NCI-H1694 treated with DMSO at 0.1 percent for 48 hours (cell line): ENCODE data around the gene DUSP28.
"Not testable (repeated sequence)": the region's sequence is repeated elsewhere in the genome, so short reads cannot be mapped to it uniquely, and the experiment has no call there.

Experiments used
- DNase-seq: peaks from one replicate; lab custom pipeline; 2025; lab: John Stamatoyannopoulos, UW

DUSP28 gene, protein sequence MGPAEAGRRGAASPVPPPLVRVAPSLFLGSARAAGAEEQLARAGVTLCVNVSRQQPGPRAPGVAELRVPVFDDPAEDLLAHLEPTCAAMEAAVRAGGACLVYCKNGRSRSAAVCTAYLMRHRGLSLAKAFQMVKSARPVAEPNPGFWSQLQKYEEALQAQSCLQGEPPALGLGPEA

DNA sequence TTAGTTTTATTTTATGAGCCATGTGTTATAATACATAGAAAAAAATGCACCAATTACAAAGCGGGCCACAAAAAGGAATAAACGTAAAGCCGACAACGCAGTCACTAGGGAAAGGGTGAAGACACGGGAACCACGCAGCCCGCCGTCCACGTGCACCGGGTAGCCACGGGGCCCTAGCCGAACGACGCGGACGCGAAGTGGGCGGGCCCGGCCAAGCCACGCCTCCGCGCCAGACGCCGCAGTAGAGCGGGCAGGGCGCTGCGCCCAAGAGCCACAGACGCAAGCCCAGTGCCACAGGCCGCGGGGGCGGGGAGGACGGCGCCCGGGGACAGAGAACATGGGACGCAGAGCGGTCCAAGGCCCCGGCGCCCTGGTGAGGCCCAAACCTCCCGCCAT, at the start of gene DUSP28:
DUSP28 (plus strand) TSS at position 274 of the 396 bp plus-strand sequence. CDS start 328 bp downstream, outside the sequence.
- peak; percentile 44 for DNase-seq

- no peak for DNase-seq
Observed at GRCh38 chr2:240510513-240511210, 49.5 kb upstream of the DUSP28 start.

- no peak for DNase-seq
Observed at GRCh38 chr2:240511351-240512108, 48.6 kb upstream of the DUSP28 start.

- no peak for DNase-seq
Observed at GRCh38 chr2:240512109-240512485, 48.1 kb upstream of the DUSP28 start.

GRCh38 chr2:240512666-240513535, 47.3 kb upstream of the DUSP28 start:
- no peak for DNase-seq

GRCh38 chr2:240513549-240514287, 46.4 kb upstream of the DUSP28 start:
- DNase-seq = peak; percentile 51

DNA sequence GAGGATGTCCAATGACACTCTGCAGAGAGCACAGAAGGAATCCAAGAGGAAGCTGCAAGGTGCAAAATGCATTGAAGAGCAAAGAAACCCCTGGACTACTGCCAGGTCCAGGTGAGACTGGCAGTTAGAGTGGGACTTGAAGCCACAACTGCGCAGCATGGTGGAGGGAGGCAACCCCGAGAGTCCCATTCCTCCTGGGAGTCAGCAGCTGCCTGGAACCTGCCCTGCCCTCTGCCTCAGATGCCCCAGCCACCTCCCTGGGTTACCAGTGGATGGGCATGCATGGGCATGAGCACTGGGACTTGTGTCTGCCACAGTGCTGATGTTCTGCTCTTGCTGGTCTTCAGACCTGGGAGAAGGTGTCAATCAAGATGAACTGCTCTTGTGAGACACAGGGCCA, 45.5 kb upstream of the DUSP28 start:
- no peak for DNase-seq

GRCh38 chr2:240517342-240517741, 42.8 kb upstream of the DUSP28 start:
- DNase-seq = no peak

DNA sequence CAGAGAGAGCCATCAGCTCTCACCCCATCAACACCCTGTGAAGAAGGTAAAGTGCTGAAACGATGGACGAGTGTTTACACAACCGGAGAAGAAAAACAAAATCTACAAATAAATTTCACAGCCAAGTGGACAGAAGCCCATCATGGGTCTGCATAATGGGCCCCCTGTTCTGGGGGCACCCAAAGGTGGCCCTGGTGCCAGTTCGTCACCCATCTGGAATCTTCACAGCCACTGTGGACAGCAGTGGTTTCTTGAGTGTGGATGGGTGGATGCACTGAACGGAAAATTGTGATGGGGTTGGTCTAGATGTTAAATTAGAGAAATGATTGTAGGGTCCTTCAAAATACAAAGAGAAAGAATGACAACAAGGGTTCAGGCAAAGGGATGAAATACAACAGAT, 41.2 kb upstream of the DUSP28 start:
- no peak for DNase-seq

GRCh38 chr2:240519396-240520129, 40.6 kb upstream of the DUSP28 start:
- DNase-seq = no peak

GRCh38 chr2:240520130-240520973, 39.8 kb upstream of the DUSP28 start:
- DNase-seq = no peak

DNA sequence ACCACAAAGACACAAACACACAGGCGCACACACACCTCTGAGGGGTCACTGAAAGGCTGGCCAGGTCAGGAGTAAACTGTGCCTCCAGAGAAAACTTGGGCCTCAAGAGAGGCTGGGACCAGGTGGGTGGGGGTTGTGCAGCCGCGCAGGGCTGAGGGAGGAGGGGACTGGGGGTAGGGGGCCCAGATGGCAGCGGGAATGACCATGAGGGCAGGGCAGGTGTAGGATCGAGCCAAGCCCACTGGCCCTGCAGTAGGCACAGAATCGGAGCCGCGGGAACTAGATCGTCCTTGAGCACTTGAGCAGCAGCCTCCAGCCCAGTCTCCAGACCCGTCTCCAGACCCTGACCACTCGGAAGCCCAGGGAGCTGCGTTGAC, 39.2 kb upstream of the DUSP28 start:
- DNase-seq = no peak

DNA sequence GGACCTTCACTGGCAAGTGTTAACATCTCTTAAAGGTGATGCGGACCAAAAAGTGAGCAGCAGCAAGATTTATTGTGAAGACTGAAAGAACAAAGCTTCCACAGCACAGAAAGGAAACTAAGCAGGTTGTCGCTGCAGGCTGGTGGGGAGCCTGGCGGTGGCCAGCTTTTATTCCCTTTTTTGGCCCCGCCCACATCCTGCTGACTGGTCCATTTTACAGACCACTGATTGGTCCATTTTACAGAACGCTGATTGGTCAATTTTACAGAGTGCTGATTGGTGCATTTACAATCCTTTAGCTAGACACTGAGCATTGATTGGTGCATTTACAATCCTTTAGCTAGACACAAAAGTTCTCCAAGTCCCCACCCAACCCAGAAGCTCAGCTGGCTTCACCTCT, 38.3 kb upstream of the DUSP28 start:
- DNase-seq = not testable (repeated sequence)

GRCh38 chr2:240522406-240522805, 37.8 kb upstream of the DUSP28 start:
- DNase-seq = no peak

DNA sequence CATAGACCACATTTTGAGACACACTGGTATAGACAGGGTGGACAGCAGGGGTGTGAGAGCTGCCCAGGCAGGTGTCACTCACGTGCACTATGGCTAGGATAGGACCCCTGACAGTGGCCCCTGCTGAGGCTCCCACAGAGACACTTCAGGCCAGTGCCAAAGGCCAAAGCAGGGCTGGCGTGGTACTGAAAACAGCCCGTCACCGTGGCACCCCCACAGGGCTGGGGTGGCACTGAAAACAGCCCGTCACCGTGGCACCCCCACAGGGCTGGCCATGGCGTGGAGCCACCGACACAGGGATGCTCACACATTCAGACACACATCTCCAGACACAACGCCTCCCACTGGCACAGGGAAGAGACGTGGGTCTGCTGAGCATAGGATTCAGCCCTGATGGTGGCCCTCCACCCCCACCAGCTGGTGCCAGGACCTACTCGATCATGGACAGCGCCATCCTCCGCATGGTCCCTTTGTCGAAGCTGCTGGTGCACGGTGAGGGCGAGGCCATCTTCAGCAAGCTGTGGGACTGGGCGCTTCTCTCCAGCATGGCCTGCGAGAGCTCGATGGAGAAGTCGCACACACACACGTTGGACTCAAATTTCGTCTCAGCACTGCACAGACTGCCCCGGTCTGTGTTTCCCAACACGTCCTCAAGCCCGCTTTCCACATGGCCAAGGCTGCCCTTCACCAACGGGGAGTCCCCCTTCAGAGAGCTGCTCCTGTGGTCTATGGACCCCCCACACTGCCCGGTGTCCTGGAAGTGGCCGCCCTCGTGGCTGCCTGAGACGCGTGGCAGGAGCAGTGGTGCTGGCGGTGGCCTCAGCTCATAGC, 36.5 kb upstream of the DUSP28 start:
- no peak for DNase-seq

- DNase-seq = no peak
Observed at GRCh38 chr2:240524963-240525718, 35.0 kb upstream of the DUSP28 start.

- DNase-seq = no peak
Observed at GRCh38 chr2:240525802-240526201, 34.4 kb upstream of the DUSP28 start.

DNA sequence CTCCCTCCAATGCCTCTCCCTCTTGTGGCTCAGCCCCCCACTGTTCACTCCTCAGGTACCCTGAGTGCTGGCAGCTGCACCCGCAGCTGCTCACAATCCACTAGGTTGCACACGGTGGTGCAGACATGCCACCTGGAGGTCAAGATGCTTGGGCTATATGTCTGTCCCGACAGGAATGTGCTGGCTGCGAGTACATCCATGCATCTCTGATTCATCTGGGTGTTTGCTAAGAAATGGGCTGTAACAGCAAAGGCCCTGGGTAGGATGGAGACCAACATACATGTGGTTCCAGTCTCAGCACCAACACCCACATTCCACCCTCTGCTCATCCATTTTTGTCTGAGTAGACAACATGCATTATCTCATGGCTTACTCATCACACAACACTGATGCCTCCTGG, 33.6 kb upstream of the DUSP28 start:
- no peak for DNase-seq
